HG03342 (cell line): Measurements from ENCODE around the gene MITF.

Source experiments
- ATAC-seq: cut with Tn5 transposase; IDR thresholded peaks from one replicate; pipeline ENCODE4 v1.9.1; 2021; ENCODE audit warnings: mild to moderate bottlenecking, moderate library complexity; ENCODE audit not compliant: unreplicated experiment

MITF gene

GRCh38 chr3:69866988-69867720 is 127.9 kb downstream of the MITF start:
- ATAC-seq, result no peak

DNA sequence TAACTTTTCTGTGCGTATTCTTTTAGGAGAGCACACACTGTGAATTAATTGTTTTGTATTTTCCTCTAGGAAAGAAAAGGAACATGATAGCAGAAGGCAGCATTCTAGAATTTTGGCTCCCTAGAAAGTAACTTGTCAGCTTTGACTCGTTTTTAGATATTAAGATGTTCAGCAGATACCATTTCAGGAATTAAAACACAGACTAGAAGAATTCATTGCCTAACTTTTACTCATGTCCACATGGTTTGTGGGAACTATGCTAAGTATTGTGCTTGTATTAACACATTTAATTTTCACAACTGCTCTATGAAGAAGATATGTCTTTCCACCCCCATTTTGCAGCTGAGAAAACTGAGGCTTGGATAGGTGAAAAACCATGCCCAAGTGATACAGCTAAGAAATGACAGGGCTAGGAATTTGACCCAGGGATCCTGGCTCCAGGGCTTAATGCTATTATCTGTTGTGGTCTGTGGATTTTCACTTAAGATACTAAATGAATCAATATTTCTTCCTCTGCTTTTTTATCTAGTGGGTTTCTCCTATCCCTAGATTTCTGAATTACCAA is 128.8 kb downstream of the MITF start:
- ATAC-seq, result no peak

GRCh38 chr3:69868841-69869420 is 129.7 kb downstream of the MITF start:
- ATAC-seq, result no peak

- ATAC-seq, result no peak
Measured at GRCh38 chr3:69869643-69870042, 130.4 kb downstream of the MITF start.

DNA sequence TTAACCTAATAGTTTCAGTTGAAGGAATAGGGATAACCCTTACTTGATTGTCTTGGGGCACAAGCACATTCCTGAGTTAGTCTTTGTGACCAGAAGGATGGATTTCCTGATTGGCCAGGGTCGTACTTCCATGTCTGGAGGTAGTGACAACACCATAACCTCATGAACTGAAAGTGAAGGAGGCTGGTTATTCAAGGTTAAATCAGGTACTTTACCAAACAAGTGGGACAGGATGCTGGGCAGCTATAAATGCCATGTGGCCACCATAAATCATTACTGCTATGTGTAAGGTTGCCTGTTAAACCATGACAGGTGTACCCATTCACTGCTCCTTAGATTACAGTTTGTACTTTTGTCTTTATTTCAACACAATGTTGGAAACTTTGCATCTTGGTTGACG is 132.0 kb downstream of the MITF start:
- no peak for ATAC-seq

GRCh38 chr3:69871868-69872267 is 132.6 kb downstream of the MITF start:
- no peak for ATAC-seq

DNA sequence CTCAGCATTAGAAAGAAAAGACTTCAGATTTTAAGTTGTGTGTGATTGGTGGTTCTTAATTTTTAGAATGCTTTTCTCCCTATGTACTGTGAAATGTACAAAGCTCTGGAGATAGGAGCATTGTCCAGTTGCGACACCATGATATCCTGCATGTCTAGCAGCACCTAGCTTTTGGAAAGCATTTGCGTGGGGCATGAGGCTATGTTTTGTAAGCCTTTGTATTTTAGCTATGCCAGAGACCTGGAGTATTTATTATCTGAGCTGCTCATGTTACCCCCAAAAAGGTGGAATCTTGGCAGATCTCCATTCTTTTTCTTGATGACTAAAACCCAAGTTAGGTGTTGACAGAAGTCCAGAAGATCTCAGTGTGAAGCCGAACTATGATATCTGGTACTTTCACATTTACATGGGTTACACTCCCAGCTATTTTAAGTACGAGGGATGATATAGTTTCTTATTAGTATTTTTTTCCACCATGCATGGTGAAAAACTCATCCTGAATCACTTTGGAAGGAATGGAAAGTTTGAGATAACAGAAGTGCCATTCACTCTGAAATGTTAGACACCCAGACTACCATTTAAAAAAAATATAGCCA is 133.6 kb downstream of the MITF start:
- ATAC-seq, result no peak

- ATAC-seq, result no peak
Measured at GRCh38 chr3:69876073-69876472, 136.8 kb downstream of the MITF start.

DNA sequence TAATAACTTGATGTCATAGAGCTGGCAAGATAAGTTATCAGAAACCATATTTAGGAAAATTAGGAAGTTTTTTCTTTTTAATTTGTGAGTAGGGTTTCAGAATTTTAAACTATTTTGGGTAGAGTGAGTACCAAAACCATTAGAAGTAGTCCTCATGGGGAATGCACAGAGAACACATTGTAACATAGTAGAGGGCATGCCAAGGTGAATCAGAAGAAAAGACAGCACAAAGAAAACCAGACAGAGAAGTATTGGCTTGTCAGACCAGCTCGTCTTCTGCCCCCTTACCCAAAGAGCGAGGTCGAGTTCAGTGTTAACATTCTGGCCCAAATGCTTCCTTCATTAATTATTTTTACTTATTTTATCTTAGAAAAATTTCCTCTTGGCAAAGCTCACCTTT is 139.0 kb downstream of the MITF start:
- no peak for ATAC-seq

DNA sequence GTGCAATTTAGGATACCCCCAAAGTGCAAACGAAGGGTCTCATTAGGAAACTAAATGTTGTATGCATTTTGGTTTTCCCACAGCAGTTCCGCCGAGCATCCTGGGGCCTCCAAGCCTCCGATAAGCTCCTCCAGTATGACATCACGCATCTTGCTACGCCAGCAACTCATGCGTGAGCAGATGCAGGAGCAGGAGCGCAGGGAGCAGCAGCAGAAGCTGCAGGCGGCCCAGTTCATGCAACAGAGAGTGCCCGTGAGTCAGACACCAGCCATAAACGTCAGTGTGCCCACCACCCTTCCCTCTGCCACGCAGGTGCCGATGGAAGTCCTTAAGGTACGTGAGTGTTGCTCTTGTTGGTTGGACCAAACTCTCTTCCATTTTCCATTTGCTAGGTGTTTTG is 139.8 kb downstream of the MITF start:
- ATAC-seq, result no peak

DNA sequence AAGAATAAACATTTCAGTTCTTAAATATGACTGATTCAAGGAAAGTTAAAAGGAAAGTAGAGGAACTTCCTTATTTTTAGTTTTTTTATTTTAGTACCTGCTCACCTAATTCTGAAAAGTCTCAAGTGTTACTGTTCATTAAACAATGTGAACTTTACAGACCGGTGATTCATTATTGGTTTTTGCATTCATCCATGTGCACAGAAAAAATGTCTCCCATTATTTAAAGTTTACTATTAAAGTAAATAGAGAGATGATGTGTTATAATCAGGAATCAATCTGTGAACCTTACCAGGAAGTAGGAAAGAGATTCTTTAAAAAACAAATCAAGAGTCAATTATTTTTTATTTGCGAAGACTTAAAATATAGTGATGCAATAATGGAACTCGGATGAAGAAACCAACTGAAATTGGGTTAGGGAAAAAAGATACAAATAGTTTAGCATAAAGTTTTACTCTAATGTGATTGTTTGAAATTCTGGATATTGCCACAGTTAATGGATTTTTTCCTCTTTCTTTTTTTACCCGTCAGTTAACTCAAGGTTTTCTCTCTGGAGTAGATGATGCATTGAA is 140.9 kb downstream of the MITF start:
- no peak for ATAC-seq

DNA sequence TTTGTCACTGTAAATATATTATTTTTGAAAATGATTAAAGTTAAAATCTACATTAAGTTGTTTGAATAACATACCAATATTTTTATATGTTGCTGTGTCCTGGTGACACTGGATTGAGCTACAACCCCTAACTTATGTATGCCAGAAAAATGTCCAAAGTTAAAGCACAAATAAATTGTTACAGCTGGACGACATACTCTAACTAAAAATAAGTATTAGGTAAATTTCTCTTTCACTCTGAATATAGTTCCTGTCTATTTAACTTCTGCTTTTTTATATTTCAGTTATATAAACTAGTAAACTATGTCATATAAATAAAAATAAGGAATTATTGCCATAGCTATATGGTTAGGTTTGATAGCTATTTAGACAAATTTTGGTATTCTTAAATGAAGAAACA is 141.8 kb downstream of the MITF start:
- ATAC-seq, result no peak

DNA sequence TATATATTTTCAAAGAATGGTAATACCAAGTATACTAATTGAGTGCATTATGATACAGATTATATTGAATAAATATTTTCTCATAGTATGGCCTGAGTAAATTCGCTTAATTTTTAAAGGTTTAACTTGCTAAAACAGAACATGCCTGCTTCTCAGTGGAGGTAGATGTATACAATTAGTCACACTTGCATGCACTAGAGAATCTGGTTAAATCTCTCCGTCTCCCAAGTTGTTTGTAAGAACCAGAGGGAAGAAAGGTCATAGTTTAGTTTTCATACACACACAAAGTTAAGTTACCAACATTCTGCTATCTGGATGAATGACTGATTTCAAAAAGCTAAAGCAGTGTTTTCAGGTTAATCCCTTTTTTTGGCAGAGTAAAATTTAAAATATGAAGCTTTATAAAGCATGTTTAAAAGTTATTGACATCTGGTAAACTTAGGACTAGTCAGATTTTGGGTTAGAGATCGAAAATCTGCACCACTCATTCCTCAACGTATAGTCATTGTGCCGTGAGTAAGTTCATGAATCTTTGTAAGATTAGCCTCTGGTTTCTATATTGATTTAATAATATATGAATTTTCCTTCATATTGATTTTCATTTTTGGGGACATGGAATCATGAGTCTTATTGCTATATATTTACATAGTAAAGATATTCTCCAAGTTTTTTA is 142.6 kb downstream of the MITF start:
- ATAC-seq, result no peak

DNA sequence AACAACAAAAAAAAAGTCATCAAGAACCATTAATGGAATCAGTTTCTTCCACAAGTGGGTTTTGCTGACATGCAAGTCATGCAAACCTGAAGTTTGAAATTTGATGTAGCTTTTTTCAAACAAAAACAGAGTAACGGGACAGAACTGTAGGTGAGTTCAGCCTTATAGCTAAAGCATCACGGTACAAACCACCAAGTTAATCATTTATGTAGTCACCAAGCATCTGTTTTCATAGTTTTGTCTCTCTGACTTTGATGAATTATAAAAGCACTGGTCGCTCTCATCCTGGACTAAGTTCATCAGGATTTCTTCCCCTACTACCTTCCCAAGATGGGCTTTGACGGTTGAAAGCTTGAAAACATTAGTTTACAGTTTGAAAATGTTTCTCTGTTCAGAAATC is 143.3 kb downstream of the MITF start:
- ATAC-seq, result no peak

- no peak for ATAC-seq
Measured at GRCh38 chr3:69888040-69888942, 149.0 kb downstream of the MITF start.

DNA sequence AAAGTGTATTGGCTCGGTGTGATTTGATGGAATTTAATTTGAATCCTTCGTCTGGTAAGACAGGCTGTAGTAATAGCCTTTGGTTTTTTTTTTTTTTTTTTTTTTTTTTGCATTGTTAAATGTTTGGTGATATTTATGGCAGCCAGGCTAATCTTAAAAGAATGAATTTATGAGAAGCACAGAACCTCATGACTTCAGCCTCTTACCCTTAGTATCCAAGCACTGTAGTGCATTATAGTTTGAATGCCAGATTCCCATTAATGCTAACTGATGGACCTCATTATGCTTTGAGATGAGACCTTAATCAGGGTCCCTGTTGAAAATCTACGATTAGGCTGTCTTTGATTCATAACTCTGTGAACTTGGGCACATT is 149.7 kb downstream of the MITF start:
- ATAC-seq, result no peak

GRCh38 chr3:69890084-69890483 is 150.8 kb downstream of the MITF start:
- ATAC-seq, result no peak

GRCh38 chr3:69890691-69891090 is 151.4 kb downstream of the MITF start:
- ATAC-seq, result no peak

DNA sequence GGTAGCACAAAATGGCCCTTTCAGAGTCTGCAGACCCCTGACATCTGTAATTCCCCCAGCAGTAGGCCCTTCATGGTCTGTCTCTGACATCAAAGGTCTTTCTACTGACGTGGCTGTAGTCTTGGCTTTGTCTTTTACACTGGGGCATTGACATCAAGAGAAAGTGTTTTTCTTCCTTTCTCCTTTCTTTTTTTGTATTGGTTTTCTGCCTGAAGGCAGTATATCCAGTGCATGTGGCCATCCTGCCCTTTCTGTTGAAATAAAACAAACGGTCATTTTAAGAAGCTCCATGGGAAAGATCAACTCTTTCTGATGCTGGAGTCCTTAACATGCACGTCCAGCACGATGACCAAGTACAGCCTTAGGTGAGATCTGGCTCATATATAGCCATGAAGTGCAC is 153.4 kb downstream of the MITF start:
- no peak for ATAC-seq

DNA sequence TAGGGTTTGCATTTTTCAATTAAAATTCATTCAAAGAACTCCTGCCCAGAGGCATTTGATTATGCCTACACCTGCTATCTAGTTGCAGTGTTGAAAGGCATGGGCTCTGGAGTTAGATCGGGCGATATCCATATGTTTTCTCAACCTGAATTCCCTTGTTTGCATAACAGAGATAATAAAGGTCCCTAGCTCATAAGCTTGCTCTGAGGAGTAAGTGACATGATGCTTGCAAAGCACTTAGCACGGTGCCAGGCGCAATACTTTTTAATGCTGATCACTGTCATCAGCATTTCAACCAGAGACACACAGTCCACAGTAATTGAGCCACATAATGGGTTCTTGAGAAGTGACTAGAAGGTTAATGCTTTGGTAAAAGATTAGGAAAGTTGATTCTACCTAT is 154.0 kb downstream of the MITF start:
- ATAC-seq, result no peak
